ENCODE measurements around the gene JMJD8.

Gene JMJD8

DNA sequence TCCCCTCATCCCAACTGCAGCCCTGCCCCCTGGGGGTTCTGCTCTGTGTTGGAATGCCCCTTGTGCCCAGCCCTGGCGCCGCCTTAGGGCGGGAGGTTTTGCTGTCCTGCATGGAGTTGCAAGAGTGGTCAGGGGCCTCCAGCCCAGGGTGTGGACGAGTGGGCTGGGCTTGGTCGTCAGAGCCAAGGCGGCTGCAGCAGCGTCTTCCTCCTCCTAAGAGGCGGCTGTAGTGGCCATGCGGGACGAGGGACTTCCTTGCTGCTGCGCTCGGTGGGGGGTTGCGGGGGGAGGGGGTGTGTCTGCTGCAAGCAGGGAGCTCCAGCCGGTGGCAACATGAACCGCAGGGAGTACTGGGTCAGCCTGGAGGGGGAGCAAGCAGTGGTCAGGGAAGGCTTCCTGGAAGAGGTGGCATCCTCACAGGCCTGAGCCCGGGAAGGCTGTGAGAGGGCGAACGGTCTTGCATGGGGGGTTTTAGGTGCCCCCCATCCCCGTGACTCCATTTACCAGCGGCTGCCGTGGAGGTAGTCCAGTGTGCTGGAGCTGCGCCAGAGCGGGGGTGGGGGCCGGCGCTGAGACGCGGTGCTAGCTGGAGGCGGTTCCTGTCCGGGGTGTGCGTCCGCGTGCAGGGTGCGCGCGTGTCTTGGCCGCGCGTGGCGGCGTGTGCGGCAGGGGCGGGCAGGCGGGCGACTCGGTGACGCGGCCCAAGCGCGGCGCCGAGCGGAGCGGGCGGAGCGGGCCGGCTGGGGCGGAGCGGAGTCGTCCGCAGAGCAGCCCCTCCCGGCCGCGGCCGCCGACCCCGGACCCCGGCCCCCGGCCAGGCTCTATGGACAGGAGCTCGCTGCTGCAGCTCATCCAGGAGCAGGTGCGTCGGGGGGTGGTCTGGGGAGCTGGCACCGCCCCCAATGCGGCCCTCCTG, 8.9 kb downstream of the JMJD8 start, which contains the start of gene RHBDL1:
Gene RHBDL1 (plus strand): TSS at position 704 of the 916 bp plus-strand sequence. CDS start 120 bp downstream, at position 824.
- DNase-seq = no peak

GRCh38 chr16:674214-674881, 9.8 kb downstream of the JMJD8 start:
- no peak for DNase-seq

DNA sequence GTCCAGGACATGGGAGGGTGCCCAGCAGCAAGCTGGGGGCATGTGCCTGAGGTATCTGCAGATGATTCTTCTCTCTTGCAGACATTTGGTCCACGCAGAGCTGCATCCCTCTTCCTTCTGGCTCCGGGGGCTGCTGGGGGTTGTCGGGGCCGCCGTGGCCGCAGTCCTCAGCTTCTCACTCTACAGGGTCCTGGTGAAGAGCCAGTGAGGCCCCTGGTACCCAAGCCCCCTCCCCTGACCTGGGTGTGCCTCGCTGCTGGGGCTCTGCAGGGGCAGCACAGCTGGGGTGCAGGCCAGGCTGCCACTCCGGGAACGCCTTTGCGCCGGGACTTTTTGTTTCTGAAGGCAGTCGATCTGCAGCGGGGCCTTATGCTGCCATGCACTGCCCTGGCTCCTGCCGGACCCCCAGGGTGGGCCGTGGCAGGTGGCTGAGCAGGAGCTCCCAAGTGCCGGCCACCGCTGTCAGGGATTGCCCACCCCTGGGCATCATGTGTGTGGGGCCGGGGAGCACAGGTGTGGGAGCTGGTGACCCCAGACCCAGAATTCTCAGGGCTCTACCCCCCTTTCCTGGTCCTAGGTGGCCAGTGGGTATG, 10.6 kb downstream of the JMJD8 start:
- no peak for DNase-seq

GRCh38 chr16:672851-673250, 11.3 kb downstream of the JMJD8 start:
- no peak for DNase-seq

DNA sequence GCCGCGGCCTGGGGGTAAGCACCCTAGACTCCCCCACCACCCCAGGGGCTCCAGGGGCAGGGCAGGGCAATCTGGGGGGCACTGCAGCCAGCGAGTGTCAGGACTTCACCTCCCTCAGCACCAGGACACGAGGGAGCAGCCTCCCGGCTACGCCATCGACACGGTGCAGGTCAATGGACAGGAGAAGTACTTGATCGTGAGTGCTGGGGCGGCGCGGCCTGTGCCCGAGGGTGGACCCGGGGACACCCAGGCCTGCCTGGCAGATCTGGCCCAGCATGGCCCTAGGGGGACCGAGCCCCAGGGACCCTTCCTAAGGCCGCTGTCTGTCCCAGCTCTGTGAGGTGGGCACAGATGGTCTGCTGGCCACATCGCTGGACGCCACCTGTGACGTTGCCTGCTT, 11.8 kb downstream of the JMJD8 start:
- no peak for DNase-seq

DNA sequence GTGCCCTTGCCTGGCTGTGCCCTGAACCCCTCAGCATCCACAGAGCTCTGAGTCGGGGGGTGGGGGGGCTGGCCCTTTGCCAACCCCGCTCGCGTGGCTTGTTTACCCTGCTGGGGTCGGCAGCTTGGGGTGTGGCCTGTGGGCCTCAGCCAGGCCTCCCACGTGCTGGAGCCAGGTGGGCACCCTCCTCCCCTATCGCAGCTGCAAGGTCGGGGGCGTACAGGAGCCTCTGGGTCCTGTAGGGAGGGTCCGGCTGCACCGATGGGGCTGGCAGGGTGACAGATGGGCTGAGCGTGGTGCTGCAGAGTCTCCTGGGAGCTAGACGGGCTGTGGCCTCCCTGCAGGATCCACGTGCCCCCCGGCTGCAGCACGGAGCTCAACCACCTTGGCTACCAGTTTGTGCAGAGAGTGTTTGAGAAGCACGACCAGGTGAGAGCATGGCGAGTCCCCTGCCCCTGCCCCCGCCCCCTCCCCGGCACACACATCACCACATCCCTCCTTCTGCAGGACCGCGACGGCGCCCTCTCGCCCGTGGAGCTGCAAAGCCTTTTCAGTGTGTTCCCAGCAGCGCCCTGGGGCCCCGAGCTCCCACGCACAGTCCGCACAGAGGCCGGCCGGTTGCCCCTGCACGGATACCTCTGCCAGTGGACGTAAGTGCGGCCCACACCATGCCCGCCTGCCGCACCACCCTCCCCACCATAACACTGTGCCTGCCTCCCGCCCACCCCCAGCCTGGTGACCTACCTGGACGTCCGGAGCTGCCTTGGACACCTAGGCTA, 12.6 kb downstream of the JMJD8 start:
- no peak for DNase-seq

DNA sequence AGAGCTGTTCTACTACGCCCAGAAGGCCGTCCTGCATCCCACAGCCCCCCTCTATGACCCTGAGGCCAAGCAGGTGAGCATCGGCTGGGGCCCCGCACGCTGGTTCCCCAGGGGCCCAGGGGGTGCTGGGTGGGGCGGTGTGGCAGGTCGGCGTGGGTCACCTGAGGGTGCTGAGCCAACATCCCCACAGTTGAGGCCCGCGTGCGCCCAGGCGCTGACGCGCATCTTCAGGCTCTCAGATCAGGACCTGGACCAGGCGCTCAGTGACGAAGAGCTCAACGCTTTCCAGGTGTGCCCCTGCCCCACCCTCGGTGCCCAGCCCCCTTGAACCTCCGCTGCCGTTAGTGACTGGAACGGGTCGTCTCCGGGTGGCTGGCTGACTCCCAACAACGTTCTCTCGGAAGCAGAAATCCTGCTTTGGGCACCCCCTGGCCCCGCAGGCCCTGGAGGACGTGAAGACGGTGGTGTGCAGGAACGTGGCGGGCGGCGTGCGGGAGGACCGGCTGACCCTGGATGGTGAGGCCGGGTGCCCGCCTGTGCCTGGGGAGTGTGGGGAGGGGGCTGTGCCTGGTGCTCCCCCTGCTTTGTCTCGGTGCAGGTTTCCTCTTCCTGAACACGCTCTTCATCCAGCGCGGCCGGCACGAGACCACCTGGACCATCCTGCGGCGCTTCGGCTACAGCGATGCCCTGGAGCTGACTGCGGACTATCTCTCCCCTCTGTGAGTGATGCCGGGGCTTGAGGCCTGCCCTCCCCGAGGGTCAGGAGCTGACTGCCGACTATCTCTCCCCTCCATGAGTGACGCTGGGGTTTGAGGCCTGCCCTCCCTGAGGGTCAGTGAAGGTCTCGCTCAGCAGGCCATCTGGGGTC, 13.4 kb downstream of the JMJD8 start:
- no peak for DNase-seq

DNA sequence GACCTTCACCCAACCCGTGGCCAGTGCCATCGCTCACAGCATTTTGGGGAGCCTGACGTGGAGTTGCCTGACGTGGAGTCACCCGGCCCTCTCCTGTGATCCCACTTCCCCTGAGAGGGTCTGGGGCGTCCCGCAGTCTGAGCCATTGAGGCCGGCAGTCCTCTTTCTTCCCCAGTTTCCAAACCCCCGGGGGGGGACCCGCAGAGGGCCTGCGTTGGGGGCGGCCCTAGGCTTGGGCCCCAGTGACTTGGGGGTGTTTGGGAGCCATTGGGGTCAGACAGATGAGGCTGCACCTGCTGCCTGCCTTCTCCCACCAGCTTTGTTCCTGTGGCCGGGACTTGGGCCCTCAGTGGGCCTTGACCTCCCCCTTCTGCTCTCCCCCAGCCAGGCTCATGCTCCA, 14.5 kb downstream of the JMJD8 start:
- DNase-seq = no peak

DNA sequence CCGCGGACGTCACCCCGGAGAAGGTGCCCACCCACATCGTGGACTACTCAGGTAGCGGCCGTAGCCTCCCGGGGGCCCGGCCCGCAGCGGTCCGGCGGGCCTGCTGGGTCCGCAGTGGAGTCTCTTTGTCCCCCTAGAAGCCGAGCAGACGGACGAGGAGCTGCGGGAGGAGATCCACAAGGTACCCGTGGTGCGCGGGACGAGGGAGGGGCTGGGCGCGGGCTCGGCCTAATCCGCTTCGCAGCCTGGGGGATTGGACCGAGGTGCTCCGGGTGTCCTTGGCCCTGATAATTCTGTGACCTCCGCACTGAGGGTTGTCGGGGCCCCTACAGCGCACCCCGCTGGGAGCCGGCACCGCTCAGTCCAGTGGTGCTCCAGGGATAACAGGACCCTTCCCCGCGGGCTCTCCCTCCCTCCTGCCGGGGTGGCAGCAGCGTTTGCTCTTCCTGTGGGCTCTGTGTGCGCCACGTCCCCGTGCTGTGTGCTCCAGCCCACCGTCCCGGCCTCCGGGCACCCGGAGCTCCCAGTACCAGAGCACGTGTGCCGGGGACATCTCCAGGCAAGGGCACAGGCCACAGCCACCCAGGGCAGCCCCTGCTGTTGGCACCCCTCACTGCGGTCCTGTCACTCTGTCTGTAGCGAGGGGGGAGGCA, 15.5 kb downstream of the JMJD8 start:
- DNase-seq = no peak

DNA sequence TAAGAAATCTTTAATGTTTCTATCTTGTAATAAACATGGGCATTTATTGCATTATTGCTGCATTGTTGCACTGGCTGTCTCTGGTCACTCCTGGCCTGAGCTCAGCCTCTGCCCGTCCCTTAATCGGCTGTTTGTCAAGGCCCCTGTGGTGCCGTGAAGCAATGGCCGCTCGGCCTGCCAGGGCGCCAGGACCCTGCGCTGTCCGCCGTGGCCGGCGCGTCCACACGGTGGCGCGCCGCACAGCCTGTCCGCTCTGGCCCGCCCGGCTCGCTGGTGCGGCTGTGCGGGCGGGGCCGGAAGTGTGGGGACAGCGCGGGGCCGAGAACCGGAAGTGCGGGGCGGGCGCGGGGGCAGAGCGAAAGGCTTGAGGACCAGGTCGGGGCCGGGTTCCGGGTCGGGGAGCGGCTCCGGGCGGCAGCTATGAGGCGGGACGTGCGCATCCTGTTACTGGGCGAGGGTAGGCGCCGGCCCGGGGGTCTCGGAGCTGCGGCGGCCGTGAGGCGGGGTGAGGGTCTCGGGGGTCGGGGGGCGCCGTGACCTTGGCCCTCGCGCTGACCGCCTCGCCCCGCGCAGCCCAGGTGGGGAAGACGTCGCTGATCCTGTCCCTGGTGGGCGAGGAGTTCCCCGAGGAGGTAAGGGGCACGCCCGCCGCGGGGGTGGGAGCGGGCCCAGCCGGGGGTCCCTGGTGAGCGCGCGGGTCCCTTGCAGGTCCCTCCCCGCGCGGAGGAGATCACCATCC, 16.2 kb downstream of the JMJD8 start, which contains the start of gene RHOT2:
Gene RHOT2 (plus strand): TSS at position 353 of the 739 bp plus-strand sequence. CDS start 68 bp downstream, at position 421.
- peak; percentile 98 for DNase-seq

DNA sequence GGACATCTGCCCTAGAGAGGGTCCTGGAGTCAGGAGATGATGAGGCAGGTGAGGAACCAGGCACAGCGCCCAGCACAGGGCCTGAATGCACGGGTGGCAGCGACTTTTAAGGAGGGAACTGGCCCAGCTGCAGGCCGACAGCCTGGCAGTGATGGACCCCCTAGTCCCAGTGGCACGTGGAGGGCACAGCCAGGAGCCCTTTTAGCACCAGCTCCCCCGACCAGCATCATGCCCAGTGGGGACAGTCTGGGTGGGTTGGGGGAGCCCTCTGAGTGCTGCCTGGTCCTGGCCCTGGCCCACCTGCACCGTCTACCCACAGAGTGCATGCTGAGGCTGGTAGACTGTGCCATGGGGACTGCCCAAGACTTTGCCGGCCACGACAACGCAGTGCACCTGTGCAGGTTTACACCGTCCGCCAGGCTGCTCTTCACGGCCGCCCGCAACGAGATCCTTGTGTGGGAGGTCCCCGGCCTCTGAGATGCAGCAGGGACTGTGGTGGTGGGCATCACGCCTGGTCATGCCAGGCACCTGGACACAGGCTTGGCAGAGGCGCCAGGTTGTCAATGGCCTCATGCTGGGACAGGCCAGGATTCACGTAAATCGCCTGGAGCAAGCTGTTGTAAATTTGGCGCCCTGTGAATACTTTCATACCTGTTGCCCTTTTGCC, 16.9 kb downstream of the JMJD8 start:
- no peak for DNase-seq

DNA sequence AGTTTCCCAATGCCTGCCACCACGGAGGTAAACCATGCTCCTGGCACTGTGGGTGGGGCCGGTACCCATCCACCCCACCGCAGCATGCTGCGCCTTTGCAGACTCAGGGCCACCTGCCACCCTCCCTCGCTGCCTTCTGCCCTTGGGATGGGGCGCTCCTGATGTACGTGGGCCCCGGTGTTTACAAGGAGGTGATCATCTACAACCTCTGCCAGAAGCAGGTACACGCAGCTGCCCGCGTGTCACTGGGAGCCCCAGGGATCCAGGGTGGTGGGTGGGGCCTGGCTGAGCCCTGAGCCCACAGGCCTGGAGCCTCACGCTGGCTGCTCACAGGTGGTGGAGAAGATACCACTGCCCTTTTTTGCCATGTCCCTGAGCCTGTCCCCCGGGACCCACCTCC, 17.6 kb downstream of the JMJD8 start:
- DNase-seq = no peak

GRCh38 chr16:662597-662996, 21.5 kb downstream of the JMJD8 start:
- no peak for DNase-seq

DNA sequence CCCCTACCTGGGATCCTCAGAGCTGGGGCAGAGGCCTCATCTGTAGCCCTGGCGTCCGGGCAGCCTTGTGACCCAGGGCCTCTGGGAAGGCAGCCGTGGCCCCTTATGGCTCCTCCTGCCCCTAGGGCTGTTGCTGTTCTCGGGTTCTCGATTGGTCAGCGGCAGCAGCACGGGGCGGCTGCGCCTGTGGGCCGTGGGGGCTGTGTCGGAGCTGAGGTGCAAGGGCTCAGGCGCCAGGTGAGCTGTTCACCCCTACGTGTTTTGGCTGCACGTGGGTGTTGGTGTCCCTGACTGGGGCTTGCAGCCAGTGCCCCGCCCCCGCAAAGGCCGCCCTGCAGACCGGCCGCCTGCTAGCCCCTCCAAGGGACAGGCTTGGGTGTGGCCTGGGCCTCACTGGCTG, 22.0 kb downstream of the JMJD8 start:
- no peak for DNase-seq

- DNase-seq = no peak
Observed at GRCh38 chr16:661184-661821, 22.8 kb downstream of the JMJD8 start.

- DNase-seq = peak; percentile 96
Observed at GRCh38 chr16:660459-661183, 23.5 kb downstream of the JMJD8 start.

- no peak for DNase-seq
Observed at GRCh38 chr16:660132-660458, 24.0 kb downstream of the JMJD8 start.

GRCh38 chr16:659618-660017, 24.5 kb downstream of the JMJD8 start:
- no peak for DNase-seq
